Heart right ventricle (tissue), 16 donors: ENCODE data around the gene MSH2. TPM values are rescaled to one million over a fixed set of nuclear protein-coding genes. Genes with fewer than 3 reads are reported as not detected.

Experiments
- ATAC-seq, 8 donors: fragments of 200-7000 bp; cut with Tn5 transposase; one replicate each; pipeline ENCODE4 v1.9.1; 2020; ENCODE audit warnings: mild to moderate bottlenecking in 8 of 8, moderate library complexity in 8 of 8, moderate number of reproducible peaks in 1 of 8
- DNase-seq, 2 donors: peaks; one replicate each; pipeline ENCODE4 v3.0.0-alpha.2; 2020
- H3K27ac ChIP-seq, 10 donors: fragments of 200-600 bp; sonication (generic) in 2 of 10; one replicate each; pipeline versions ENCODE4 v1.5.0 to v1.8.0; 2020 to 2022; ENCODE audit warnings: mild to moderate bottlenecking in 3 of 10
- H3K27me3 ChIP-seq, 7 donors: fragments of 200-600 bp; one replicate each; pipeline ENCODE4 v1.8.0; 2021 to 2022; ENCODE audit warnings: mild to moderate bottlenecking in 2 of 7
- H3K36me3 ChIP-seq, 9 donors: fragments of 200-600 bp; sonication (generic) in 1 of 9; one replicate each; pipeline versions ENCODE4 v1.5.0 to v1.8.0; 2020 to 2022; ENCODE audit warnings: mild to moderate bottlenecking in 2 of 9
- H3K4me1 ChIP-seq, 9 donors: fragments of 200-600 bp; sonication (generic) in 1 of 9; one replicate each; pipeline versions ENCODE4 v1.5.0 to v1.8.0; 2020 to 2022; ENCODE audit warnings: mild to moderate bottlenecking in 4 of 9
- H3K4me3 ChIP-seq, 10 donors: fragments of 200-600 bp; sonication (generic) in 2 of 10; one replicate each; pipeline versions ENCODE4 v1.5.0 to v1.8.0; 2020 to 2022; ENCODE audit warnings: mild to moderate bottlenecking in 7 of 10, moderate library complexity in 2 of 10
- H3K9me3 ChIP-seq, 11 donors: fragments of 200-600 bp in 10 of 11; sonication (generic) in 2 of 11; one replicate each; pipeline versions ENCODE4 v1.5.0 to v1.8.0; 2013 to 2022; ENCODE audit warnings: mild to moderate bottlenecking in 2 of 11, control low read depth in 1 of 11, moderate library complexity in 1 of 11
- WGBS, 2 donors: extraction: QIAGEN DNeasy Blood & Tissue Kit; methylation state at CpG; one replicate each; pipeline ENCODE4 v1.1.7; 2013; ENCODE audit warnings: inconsistent platforms in 1 of 2; 5-methylcytosine and 5-hydroxymethylcytosine counted together
- intact Hi-C, 10 donors: fragments of 100-400 bp; cut with DNase I; formaldehyde crosslinking; loops; one replicate each; pipeline versions ENCODE4 v1.11.1 to v1.14.2; 2022
- polyA plus RNA-seq, 2 donors: library from polyadenylated mRNA; stranded (reverse); fragments of 200-250 nt; gene quantifications; one replicate each; pipeline ENCODE4 v1.2.3, GENCODE V29; 2013
- total RNA-seq, 10 donors: library from RNA; stranded (reverse); fragmentation: NEBNext Ultra II Directional in 3 of 10; extraction: Animal tissue kit (Norgen Biotek cat#: 25700) in 3 of 10; gene quantifications; one replicate each; pipeline versions ENCODE4 v1.2.1 to v1.2.4, GENCODE V29; 2021 to 2023
- TF ChIP-seq, protein P1 (sequence below), 9 donors: fragments of 200-600 bp; sonication (generic) in 2 of 9; IDR thresholded peaks; one replicate each; pipeline versions ENCODE4 v1.5.0 to v1.8.0; 2021 to 2022; ENCODE audit warnings: antibody characterized with exemption in 9 of 9, mild to moderate bottlenecking in 5 of 9, moderate library complexity in 1 of 9
- donor health status: Arrhythmogenic right ventricular cardiomyopathy.
- donor health status: ischemic (EF 13 %, LVEDD 7.1; RV severe dilation, severe dysfunction).
- donor health status: healthy with polysubstance abuse.
- donor health status: DM: no; HTN: yes; CAD: no.
- donor health status: DM: no; HTN: no; CAD: no.
- donor health status: ischemic (EF 25% LVEDD 6.9; RV normal size, moderate dysfunction).
- donor health status: ischemic (EF 25% LVEDD 5.7; RV mildly dilated, moderate dysfunction).
- donor health status: healthy.
- donor health status: DM: yes; HTN: yes; CAD: no.
- donor health status: Ischemic cardiomyopathy.
- donor health status: ischemic (EF 35%, LVEDD 5.7; RV mildly dilated, moderate dysfunction).
- donor health status: nonischemic (EF 11% LVEDD 7.7; RV severe dilation, severe dysfunction).
- donor health status: DM: yes; HTN: yes; CAD: no.
- donor health status: PGD.
- donor health status: ischemic (EF 29% LVEDD 5.4; RV normal size, mild dysfunction).
- donor health status: nonischemic (EF 23%, LVEDD 6.1; RV moderate dilation, normal function).

Gene MSH2
- total and polyA plus RNA-seq, 12 donors: 4.3 to 18.9 (median 15.9) TPM

DNA sequence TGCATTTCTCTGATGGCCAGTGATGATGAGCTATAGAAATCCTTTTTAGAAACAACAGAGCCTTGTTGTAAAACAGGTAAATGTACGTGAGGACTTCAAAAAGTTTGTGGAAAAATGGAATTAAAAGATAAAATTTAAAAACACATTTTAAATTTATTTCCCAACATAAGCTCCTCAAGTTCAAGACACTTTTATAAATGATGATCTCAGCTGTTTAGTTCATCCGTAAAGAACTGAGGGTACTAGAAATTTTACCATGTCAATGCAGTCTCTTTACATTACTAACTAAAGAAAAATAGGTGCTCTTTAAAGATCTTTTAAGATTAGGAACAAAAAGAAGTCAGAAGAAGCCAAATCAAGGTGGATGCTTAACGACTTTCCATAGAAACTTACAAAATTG is 52.5 kb downstream of the MSH2 start:
- H3K9me3 ChIP-seq: peaks cover 0 to 6% (median 0%) of the 10 kb centered on the region in 11 donors
- no peaks in the 10 kb centered on the region for H3K4me1 ChIP-seq
- no peak for DNase-seq
- no peak for ATAC-seq
- no peaks in the 10 kb centered on the region for H3K27me3 ChIP-seq
- WGBS, 2 donors: 97% methylated on average over 3 of the region's 3 CpGs
- TF ChIP-seq, protein P1, sequence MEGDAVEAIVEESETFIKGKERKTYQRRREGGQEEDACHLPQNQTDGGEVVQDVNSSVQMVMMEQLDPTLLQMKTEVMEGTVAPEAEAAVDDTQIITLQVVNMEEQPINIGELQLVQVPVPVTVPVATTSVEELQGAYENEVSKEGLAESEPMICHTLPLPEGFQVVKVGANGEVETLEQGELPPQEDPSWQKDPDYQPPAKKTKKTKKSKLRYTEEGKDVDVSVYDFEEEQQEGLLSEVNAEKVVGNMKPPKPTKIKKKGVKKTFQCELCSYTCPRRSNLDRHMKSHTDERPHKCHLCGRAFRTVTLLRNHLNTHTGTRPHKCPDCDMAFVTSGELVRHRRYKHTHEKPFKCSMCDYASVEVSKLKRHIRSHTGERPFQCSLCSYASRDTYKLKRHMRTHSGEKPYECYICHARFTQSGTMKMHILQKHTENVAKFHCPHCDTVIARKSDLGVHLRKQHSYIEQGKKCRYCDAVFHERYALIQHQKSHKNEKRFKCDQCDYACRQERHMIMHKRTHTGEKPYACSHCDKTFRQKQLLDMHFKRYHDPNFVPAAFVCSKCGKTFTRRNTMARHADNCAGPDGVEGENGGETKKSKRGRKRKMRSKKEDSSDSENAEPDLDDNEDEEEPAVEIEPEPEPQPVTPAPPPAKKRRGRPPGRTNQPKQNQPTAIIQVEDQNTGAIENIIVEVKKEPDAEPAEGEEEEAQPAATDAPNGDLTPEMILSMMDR (IDR thresholded peaks at IDR 0.05): no peak
- intact Hi-C loops: no loop called here
- H3K36me3 ChIP-seq: peaks cover 0 to 20% (median 0%) of the 10 kb centered on the region in 9 donors
- no peak overlapping the region for H3K4me3 ChIP-seq
- H3K27ac ChIP-seq: no peak overlapping the region

GRCh38 chr2:47456851-47457250 is 53.9 kb downstream of the MSH2 start:
- 95% methylated on average over 3 of the region's 3 CpGs for WGBS, 2 donors
- H3K9me3 ChIP-seq: peaks cover 0 to 6% (median 0%) of the 10 kb centered on the region in 11 donors
- peaks cover 0 to 14% (median 0%) of the 10 kb centered on the region in 9 donors for H3K36me3 ChIP-seq
- intact Hi-C loops: no loop called here
- DNase-seq: no peak
- no peak overlapping the region for H3K27ac ChIP-seq
- H3K4me1 ChIP-seq: no peaks in the 10 kb centered on the region
- H3K27me3 ChIP-seq: no peaks in the 10 kb centered on the region
- ATAC-seq: no peak
- TF ChIP-seq, protein P1 (IDR thresholded peaks at IDR 0.05): no peak
- no peak overlapping the region for H3K4me3 ChIP-seq

DNA sequence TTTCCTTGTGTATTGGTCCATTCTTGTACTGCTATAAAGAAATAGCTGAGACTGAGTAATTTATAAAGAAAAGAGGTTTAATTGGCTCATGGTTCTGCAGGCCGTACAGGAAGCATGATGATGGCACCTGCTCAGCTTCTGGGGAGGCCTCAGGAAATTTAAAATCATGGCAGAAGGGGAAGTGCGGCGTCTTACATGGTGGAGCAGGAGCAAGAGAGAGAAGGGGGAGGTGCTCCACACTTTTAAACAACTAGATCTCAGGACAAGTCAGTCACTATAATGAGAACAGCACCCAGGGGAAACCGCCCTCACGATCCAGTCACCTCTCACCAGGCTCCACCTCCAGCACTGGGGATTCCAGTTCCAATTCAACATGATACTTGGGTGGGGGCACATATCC is 54.3 kb downstream of the MSH2 start:
- peaks cover 0 to 6% (median 0%) of the 10 kb centered on the region in 11 donors for H3K9me3 ChIP-seq
- WGBS, 2 donors: 95 to 97% methylated on average over 5 of the region's 5 CpGs
- TF ChIP-seq, protein P1 (IDR thresholded peaks at IDR 0.05): no peak
- no peaks in the 10 kb centered on the region for H3K27me3 ChIP-seq
- DNase-seq: no peak
- H3K4me3 ChIP-seq: no peak overlapping the region
- ATAC-seq: no peak
- H3K27ac ChIP-seq: no peak overlapping the region
- intact Hi-C loops: no loop called here
- H3K4me1 ChIP-seq: no peaks in the 10 kb centered on the region
- H3K36me3 ChIP-seq: peaks cover 0 to 13% (median 0%) of the 10 kb centered on the region in 9 donors

GRCh38 chr2:47459021-47459420 is 56.1 kb downstream of the MSH2 start:
- Histone ChIP-seq H3K27me3 (no peaks in the 10 kb centered on the region), H3K27ac (no peak overlapping the region), H3K4me3 (no peak overlapping the region), H3K9me3 (peaks cover 0 to 6% (median 0%) of the 10 kb centered on the region in 11 donors), H3K4me1 (no peaks in the 10 kb centered on the region), H3K36me3 (peaks cover 0 to 29% (median 0%) of the 10 kb centered on the region in 9 donors)
- DNase-seq: no peak
- no peak for ATAC-seq
- intact Hi-C loops: no loop called here
- TF ChIP-seq, protein P1 (IDR thresholded peaks at IDR 0.05): no peak
